ENCODE results near the gene ZNRF2. TPM values are rescaled to one million over a fixed set of nuclear protein-coding genes. Genes with fewer than 3 reads are reported as not detected.

Gene ZNRF2
- polyA plus RNA-seq, 1 of the 3 experiments (the other 2 are of a cell fraction), result 4.0 TPM

- H3K4me1 ChIP-seq (ENCODE audit: control insufficient read depth in 1 of 2, insufficient read depth in 2 of 2, low read depth in 1 of 2, low read length in 1 of 2), result peaks cover 0 to under 1% of the 10 kb centered on the region in 2 experiments; a peak in 1 of 4 replicates
- no peak overlapping the region for H2AFZ ChIP-seq (ENCODE audit: low read depth)
- WGBS (ENCODE audit: low lambda C conversion rate), result 88% methylated on average over 13 of the region's 13 CpGs
- no peak overlapping the region for H3K4me2 ChIP-seq
- TF ChIP-seq SMC3 (IDR thresholded peaks at IDR 0.05; ENCODE audit: low read depth, low read length), result no peak
- no peak for TF ChIP-seq YY1 (IDR thresholded peaks at IDR 0.05; ENCODE audit: low read depth)
- TF ChIP-seq FOXM1 (IDR thresholded peaks at IDR 0.05; ENCODE audit: low read depth), result no peak
- TF ChIP-seq TEAD4 (IDR thresholded peaks at IDR 0.05; ENCODE audit: borderline replicate concordance, insufficient read depth), result no peak
- TF ChIP-seq MEF2A (IDR thresholded peaks at IDR 0.05; ENCODE audit: borderline replicate concordance, low read depth), result no peak
- TF ChIP-seq SIN3A (IDR thresholded peaks at IDR 0.05; ENCODE audit: borderline replicate concordance, low read depth, low read length), result no peak
- no peak for TF ChIP-seq CTCF (IDR thresholded peaks at IDR 0.05)
- no peak for TF ChIP-seq GABPA (IDR thresholded peaks at IDR 0.05; ENCODE audit: low read depth)
- TF ChIP-seq TAF1 (IDR thresholded peaks at IDR 0.05; ENCODE audit: borderline replicate concordance, low read depth, low read length), result no peak
- no peak for TF ChIP-seq EP300 (IDR thresholded peaks at IDR 0.05; ENCODE audit: borderline replicate concordance in 1 of 2, low read depth in 1 of 2, low read length in 1 of 2)
- TF ChIP-seq POLR2AphosphoS5 (IDR thresholded peaks at IDR 0.05; ENCODE audit: low read depth, low read length), result no peak
- TF ChIP-seq RAD21 (IDR thresholded peaks at IDR 0.05; ENCODE audit: low read length), result no peak
- TF ChIP-seq JUND (IDR thresholded peaks at IDR 0.05), result no peak
- no peak for TF ChIP-seq RFX5 (IDR thresholded peaks at IDR 0.05; ENCODE audit: low read length)
- no peak for TF ChIP-seq ZBTB33 (IDR thresholded peaks at IDR 0.05; ENCODE audit: borderline replicate concordance, low read depth)
- no peak for TF ChIP-seq EZH2phosphoT487 (IDR thresholded peaks at IDR 0.05; ENCODE audit: borderline replicate concordance, low read depth)
- no peak overlapping the region for H3K9ac ChIP-seq
- no peaks in the 10 kb centered on the region for H3K9me3 ChIP-seq
- DNase-seq, result no peak
- H3K9me2 ChIP-seq, result no peaks in the 10 kb centered on the region
- no peak overlapping the region for H3K27ac ChIP-seq (ENCODE audit: low read depth in 2 of 2, low read length in 1 of 2)
- H4K20me1 ChIP-seq (ENCODE audit: insufficient read depth), result no peaks in the 10 kb centered on the region
- H3K79me2 ChIP-seq (ENCODE audit: insufficient read depth), result no peaks in the 10 kb centered on the region
- POLR2A ChIA-PET, result no interaction called here
- H3F3A ChIP-seq (replicated peaks; ENCODE audit: insufficient read depth), result no peaks in the 10 kb centered on the region
- no peak overlapping the region for H3K4me3 ChIP-seq (ENCODE audit: low read depth in 2 of 2, low read length in 1 of 2)
- H3K36me3 ChIP-seq (replicated peaks in 1 of 2; ENCODE audit: control insufficient read depth in 1 of 2, insufficient read depth in 2 of 2, low read length in 1 of 2), result peaks cover 0 to 2% of the 10 kb centered on the region in 2 experiments
- CTCF ChIA-PET, result interaction anchor here (1.4 to 1.7 kb wide), 2 partner anchors 10 to 131 kb away, joined by 7 to 11 read pairs; no protein-coding TSS in a partner anchor
- H3K27me3 ChIP-seq (ENCODE audit: insufficient read depth), result no peaks in the 10 kb centered on the region
Measured at GRCh38 chr7:30406664-30407425, 122.4 kb downstream of the ZNRF2 start.
